Activated CD8-positive, alpha-beta T cell treated with anti-CD3 and anti-CD28 coated beads for 36 hours (primary cell): ENCODE results near the gene EXOC3. TPM values are rescaled to one million over a fixed set of nuclear protein-coding genes. Genes with fewer than 3 reads are reported as not detected.

Source experiments
- ATAC-seq: fragments of 200-7000 bp; cut with Tn5 transposase; one replicate; pipeline ENCODE4 v1.10.0; 2021; ENCODE audit warnings: mild to moderate bottlenecking, moderate library complexity
- CTCF ChIA-PET: fragments of 350-600 bp; sonication (Branson Sonifier 250); formaldehyde crosslinking; loops from one replicate; lab custom pipeline; 2021; ENCODE audit warnings: antibody characterized with exemption; lab: Charles Lee
- POLR2A ChIA-PET: fragments of 350-600 bp; sonication (Branson Sonifier 250); formaldehyde crosslinking; loops from one replicate; lab custom pipeline; 2021; ENCODE audit warnings: antibody characterized with exemption; lab: Charles Lee
- DNase-seq: peaks from one replicate; pipeline ENCODE4 v3.0.0-alpha.2; 2020
- H3K27ac Mint-ChIP-seq: one replicate; pipeline ENCODE4 v1.8.0; 2021; ENCODE audit warnings: mild to moderate bottlenecking, mixed read lengths
- H3K27me3 Mint-ChIP-seq: one replicate; pipeline ENCODE4 v1.8.0; 2021; ENCODE audit warnings: mixed read lengths
- H3K36me3 Mint-ChIP-seq: one replicate; pipeline ENCODE4 v1.8.0; 2021; ENCODE audit warnings: low read depth, mixed read lengths
- H3K4me1 Mint-ChIP-seq: one replicate; pipeline ENCODE4 v1.8.0; 2021; ENCODE audit warnings: low read depth, mixed read lengths
- H3K4me3 Mint-ChIP-seq: one replicate; pipeline ENCODE4 v1.8.0; 2021; ENCODE audit warnings: mild to moderate bottlenecking, moderate library complexity, mixed read lengths
- H3K9me3 Mint-ChIP-seq: one replicate; pipeline ENCODE4 v1.8.0; 2021; ENCODE audit warnings: mixed read lengths
- CTCF ChIP-seq: fragments of 200-600 bp; IDR thresholded peaks from one replicate; pipeline ENCODE4 v1.8.0; 2022; ENCODE audit warnings: antibody characterized with exemption, mild to moderate bottlenecking
- intact Hi-C: fragments of 100-400 bp; cut with micrococcal nuclease; formaldehyde crosslinking; loops from one replicate; pipeline ENCODE4 v1.10.0; 2022
- total RNA-seq, 2 experiments: library from RNA; stranded (reverse); gene quantifications; one replicate each; pipeline ENCODE4 v1.2.3, GENCODE V29; 2021

The EXOC3 gene
- total RNA-seq, 2 experiments from 2014 or later, result 65.9 to 67.6 TPM

- ATAC-seq (no peak), DNase-seq (no peak)
- Mint-ChIP-seq H3K27me3 (no peaks in the 10 kb centered on the region), H3K9me3 (no peaks in the 10 kb centered on the region), H3K4me1 (peaks cover 6% of the 10 kb centered on the region), H3K4me3 (no peak overlapping the region), H3K27ac (no peak overlapping the region), H3K36me3 (no peaks in the 10 kb centered on the region)
- POLR2A ChIA-PET, result no interaction called here
- intact Hi-C loops, result no loop called here
- CTCF ChIA-PET, result no interaction called here
- TF ChIP-seq CTCF, result no peak
These were observed 47.4 kb downstream of the EXOC3 start for GRCh38 chr5:490116-491106.

GRCh38 chr5:491119-491855, 48.3 kb downstream of the EXOC3 start:
- Mint-ChIP-seq H3K4me1 (peaks cover 2% of the 10 kb centered on the region), H3K27ac (no peak overlapping the region), H3K9me3 (no peaks in the 10 kb centered on the region), H3K36me3 (no peaks in the 10 kb centered on the region), H3K4me3 (no peak overlapping the region), H3K27me3 (no peaks in the 10 kb centered on the region)
- intact Hi-C loops, result no loop called here
- ChIA-PET CTCF (no interaction called here), POLR2A (no interaction called here)
- ATAC-seq (no peak), DNase-seq (no peak)
- no peak for TF ChIP-seq CTCF

- Mint-ChIP-seq H3K36me3 (no peaks in the 10 kb centered on the region), H3K9me3 (no peaks in the 10 kb centered on the region), H3K4me1 (no peaks in the 10 kb centered on the region), H3K27ac (no peak overlapping the region), H3K4me3 (no peak overlapping the region), H3K27me3 (no peaks in the 10 kb centered on the region)
- ATAC-seq (no peak), DNase-seq (no peak)
- no peak for TF ChIP-seq CTCF
- ChIA-PET POLR2A (no interaction called here), CTCF (no interaction called here)
- intact Hi-C loops, result no loop called here
These were observed 48.8 kb downstream of the EXOC3 start for GRCh38 chr5:491856-492155.

GRCh38 chr5:492314-492893, 49.4 kb downstream of the EXOC3 start:
- no peaks in the 10 kb centered on the region for H3K9me3 Mint-ChIP-seq
- intact Hi-C loops, result no loop called here
- TF ChIP-seq CTCF, result no peak
- no peaks in the 10 kb centered on the region for H3K4me1 Mint-ChIP-seq
- no peak overlapping the region for H3K27ac Mint-ChIP-seq
- no peak for DNase-seq
- no peaks in the 10 kb centered on the region for H3K36me3 Mint-ChIP-seq
- CTCF ChIA-PET, result no interaction called here
- no peak overlapping the region for H3K4me3 Mint-ChIP-seq
- POLR2A ChIA-PET, result no interaction called here
- no peak for ATAC-seq
- H3K27me3 Mint-ChIP-seq, result no peaks in the 10 kb centered on the region
